GM12892 (cell line): ENCODE measurements around the gene DCHS2.

ENCODE experiments used
- POLR2A ChIP-seq: IDR thresholded peaks from 2 replicates; pipeline ENCODE4 v1.6.1; 2011; ENCODE audit warnings: low read depth, low read length, control low read depth
- POLR2AphosphoS5 ChIP-seq: IDR thresholded peaks from 2 replicates; pipeline ENCODE4 v1.6.1; 2011; ENCODE audit warnings: low read depth, low read length, control low read depth

- TF ChIP-seq POLR2A (no peak), POLR2AphosphoS5 (no peak)
Observed at GRCh38 chr4:154466336-154466735, 25.3 kb downstream of the DCHS2 start.
